Activated T-helper 1 cell treated with anti-CD3 and anti-CD28 coated beads, Interleukin-12 subunit alpha, Interleukin-12 subunit beta, Interleukin-2, Interleukin-4 antibody, amounts not matched to agents 30 ng/mL and 10 ng/mL and 1 ng/mL, durations not matched to agents 14 hours and 24 hours and 36 hours (primary cell): Measurements from ENCODE around the gene LHPP. TPM values are rescaled to one million over a fixed set of nuclear protein-coding genes. Genes with fewer than 3 reads are reported as not detected.

Source experiments
- DNase-seq: peaks from one replicate; pipeline ENCODE4 v3.0.0; 2021; ENCODE audit warnings: low spot score
- H3K27ac Mint-ChIP-seq: one replicate; pipeline ENCODE4 v1.8.0; 2021; ENCODE audit warnings: mild to moderate bottlenecking, mixed read lengths
- H3K27me3 Mint-ChIP-seq: one replicate; pipeline ENCODE4 v1.8.0; 2022; ENCODE audit warnings: mild to moderate bottlenecking, moderate library complexity, mixed read lengths; ENCODE audit not compliant: insufficient read depth
- H3K36me3 Mint-ChIP-seq: one replicate; pipeline ENCODE4 v1.8.0; 2021; ENCODE audit warnings: low read depth, mixed read lengths
- H3K4me1 Mint-ChIP-seq: one replicate; pipeline ENCODE4 v1.8.0; 2021; ENCODE audit warnings: low read depth, mixed read lengths
- H3K4me3 Mint-ChIP-seq: one replicate; pipeline ENCODE4 v1.8.0; 2021; ENCODE audit warnings: mild to moderate bottlenecking, moderate library complexity, mixed read lengths
- H3K9me3 Mint-ChIP-seq: one replicate; pipeline ENCODE4 v1.8.0; 2021; ENCODE audit warnings: mixed read lengths
- intact Hi-C: fragments of 100-400 bp; cut with micrococcal nuclease; formaldehyde crosslinking; loops from one replicate; pipeline ENCODE4 v1.15.1; 2024
- total RNA-seq: library from RNA; stranded (reverse); gene quantifications from 2 replicates; pipeline ENCODE4 v1.2.3, GENCODE V29; 2022

Gene LHPP
- total RNA-seq, 1 donor from 2014 or later: 5.0 TPM

DNA sequence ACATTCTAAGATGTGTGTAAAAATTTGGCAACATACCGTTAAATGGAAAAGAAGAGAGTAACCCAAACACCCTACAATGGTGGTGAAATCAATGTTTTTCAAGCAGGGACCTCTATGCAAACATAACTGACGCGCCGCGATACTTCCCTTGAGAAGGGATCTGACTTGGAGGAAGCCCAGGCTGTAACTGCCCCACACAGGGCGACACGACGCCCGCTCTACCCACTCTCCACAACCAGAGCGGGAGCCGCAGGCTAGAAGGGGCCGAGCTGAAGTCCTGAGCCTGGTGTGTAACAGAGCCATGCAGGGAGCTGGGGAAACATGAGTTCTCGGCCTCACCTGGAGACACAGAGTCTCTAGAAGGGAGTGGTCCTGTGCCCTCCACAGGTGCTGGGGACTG, 162.4 kb downstream of the LHPP start:
- H3K9me3 Mint-ChIP-seq: no peaks in the 10 kb centered on the region

DNA sequence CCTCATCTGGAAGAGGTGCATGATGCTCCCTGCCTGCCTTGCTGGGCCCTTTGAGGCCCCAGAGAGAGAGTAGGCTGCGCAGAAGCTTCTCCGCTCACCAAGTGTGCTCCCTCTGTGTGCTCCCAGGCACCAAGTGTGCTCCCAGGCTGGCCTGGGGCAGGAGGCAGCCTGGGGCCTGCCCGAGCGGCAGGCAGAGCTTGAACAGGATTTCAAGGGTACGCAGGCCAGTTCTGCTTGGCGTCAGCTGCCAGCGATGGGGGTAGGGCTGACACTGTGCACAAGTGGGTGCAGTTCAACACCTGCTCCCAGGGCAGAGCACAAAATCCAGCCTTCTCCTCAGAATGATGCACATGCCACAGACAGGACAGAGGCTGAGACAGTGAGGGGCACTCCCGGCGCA, 162.8 kb downstream of the LHPP start:
- Mint-ChIP-seq H3K4me1 (peaks cover 31% of the 10 kb centered on the region), H3K27me3 (peaks cover 10% of the 10 kb centered on the region), H3K36me3 (peaks cover 8% of the 10 kb centered on the region)

More for the DNA sequence above, 162.4 kb downstream of the LHPP start:
- H3K4me1 Mint-ChIP-seq: peaks cover 34% of the 10 kb centered on the region
- DNase-seq: no peak
- H3K27me3 Mint-ChIP-seq: peaks cover 10% of the 10 kb centered on the region
- H3K4me3 Mint-ChIP-seq: no peak overlapping the region
- H3K36me3 Mint-ChIP-seq: peaks cover 6% of the 10 kb centered on the region
- intact Hi-C loops: no loop called here
- H3K27ac Mint-ChIP-seq: no peak overlapping the region

DNA sequence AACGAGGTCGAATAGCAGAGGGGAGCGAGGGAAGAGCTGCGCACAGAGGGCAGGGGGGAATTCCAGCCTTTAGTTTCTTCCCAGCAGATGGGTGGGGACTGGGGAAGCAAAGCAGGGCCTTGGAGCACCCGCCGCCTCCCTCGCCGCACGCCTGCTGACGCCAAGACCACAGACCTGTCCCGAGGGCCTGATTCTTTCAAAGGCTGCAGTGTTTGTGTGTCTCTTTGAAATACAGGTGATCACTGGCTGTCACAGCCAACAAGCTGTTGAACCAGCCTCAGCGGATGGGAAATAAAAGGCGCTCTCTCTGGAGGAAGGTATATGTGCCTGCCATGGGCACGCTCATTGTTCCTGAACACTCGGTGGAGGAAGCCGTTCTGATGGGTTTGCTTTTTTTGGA, 163.3 kb downstream of the LHPP start:
- no peak overlapping the region for H3K4me3 Mint-ChIP-seq
- no peak for DNase-seq
- intact Hi-C loops: loop anchor here (5.0 kb wide), 1 partner anchor 167 kb away; the partner anchor contains the start of gene EEF1AKMT2
- peaks cover 9% of the 10 kb centered on the region for H3K36me3 Mint-ChIP-seq
- H3K27me3 Mint-ChIP-seq: peaks cover 10% of the 10 kb centered on the region
- H3K4me1 Mint-ChIP-seq: peaks cover 31% of the 10 kb centered on the region
- H3K9me3 Mint-ChIP-seq: no peaks in the 10 kb centered on the region
- H3K27ac Mint-ChIP-seq: no peak overlapping the region

More for the DNA sequence above, 162.8 kb downstream of the LHPP start:
- intact Hi-C loops: no loop called here
- Mint-ChIP-seq H3K9me3 (no peaks in the 10 kb centered on the region), H3K4me3 (no peak overlapping the region), H3K27ac (no peak overlapping the region)
- no peak for DNase-seq

DNA sequence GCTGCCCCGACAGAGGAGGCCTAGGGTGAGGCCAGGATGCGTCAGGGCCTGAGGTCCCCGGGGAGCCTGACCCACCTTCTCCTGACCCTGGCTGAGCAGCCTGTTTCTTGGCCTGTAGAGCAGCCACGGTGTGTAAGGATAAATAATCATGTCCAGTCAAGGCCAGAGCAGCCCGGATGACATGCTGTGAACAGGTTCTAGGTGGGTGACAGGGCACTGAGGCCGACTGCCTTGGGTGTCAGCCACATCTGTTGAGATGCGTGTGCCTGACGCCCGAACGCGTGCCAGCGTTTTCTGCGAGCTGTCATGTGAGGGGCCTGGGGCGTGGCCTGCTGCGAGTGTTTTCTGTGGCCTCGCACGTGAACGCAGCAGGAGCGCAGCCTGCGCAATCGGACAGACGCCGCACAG, 164.2 kb downstream of the LHPP start:
- Mint-ChIP-seq H3K4me3 (no peak overlapping the region), H3K27me3 (peaks cover 10% of the 10 kb centered on the region), H3K27ac (no peak overlapping the region), H3K4me1 (peaks cover 31% of the 10 kb centered on the region), H3K9me3 (no peaks in the 10 kb centered on the region), H3K36me3 (peaks cover 9% of the 10 kb centered on the region)
- DNase-seq: no peak
- intact Hi-C loops: loop anchor here (5.0 kb wide), 1 partner anchor 166 kb away; the partner anchor contains the start of gene EEF1AKMT2

- H3K27ac Mint-ChIP-seq: peak overlapping the region; percentile 45
- DNase-seq: peak; percentile 42
- peaks cover 31% of the 10 kb centered on the region for H3K4me1 Mint-ChIP-seq
- peak overlapping the region; percentile 42 for H3K4me3 Mint-ChIP-seq
- H3K36me3 Mint-ChIP-seq: peaks cover 9% of the 10 kb centered on the region
- H3K27me3 Mint-ChIP-seq: peaks cover 13% of the 10 kb centered on the region
- intact Hi-C loops: loop anchor here (1.0 to 5.0 kb wide), 6 partner anchors 13 to 165 kb away; partner anchors contain the start of gene EEF1AKMT2
- H3K9me3 Mint-ChIP-seq: no peaks in the 10 kb centered on the region
These were observed 165.2 kb downstream of the LHPP start for GRCh38 chr10:124626759-124627380.

DNA sequence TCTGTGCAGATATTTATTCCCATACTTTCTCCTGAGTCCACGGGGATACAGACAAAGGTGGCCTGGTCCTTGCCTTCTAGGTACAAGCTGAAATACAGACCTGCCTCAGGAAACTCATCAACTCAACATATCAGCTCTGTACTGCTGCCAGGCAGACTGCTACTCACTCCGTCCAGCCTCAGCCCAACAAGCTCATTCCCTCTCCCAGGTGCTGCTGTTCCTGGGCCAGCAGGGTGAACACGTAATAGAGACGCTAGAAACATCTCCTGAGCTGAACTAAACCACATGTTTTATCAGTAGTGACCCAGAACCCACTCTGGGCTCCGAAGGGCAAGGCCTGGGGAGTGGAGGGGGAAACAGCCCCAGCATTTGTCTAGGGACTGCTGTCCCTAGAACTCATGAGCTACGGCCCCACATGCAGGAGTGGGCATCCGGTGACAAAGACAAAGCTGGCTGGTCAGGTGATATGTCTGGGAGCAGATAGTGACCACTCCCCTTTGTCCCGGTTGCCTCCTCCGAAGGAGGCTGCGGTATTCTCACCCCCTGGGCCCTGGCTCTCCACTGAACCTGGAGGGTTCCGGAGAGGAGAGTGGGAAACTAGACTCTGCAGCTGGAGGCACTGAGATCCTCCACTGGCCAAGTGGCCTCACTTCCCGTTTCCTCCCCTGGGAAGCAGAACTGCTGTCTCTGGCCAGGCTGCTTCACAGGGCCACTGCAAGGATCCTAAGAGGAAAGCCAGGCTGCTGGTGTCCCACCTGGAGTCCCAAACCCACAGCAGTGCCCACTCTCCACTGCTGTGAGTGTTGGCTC, 166.4 kb downstream of the LHPP start:
- Mint-ChIP-seq H3K27ac (peak overlapping the region; percentile 48), H3K4me3 (no peak overlapping the region), H3K27me3 (peaks cover 13% of the 10 kb centered on the region), H3K4me1 (peaks cover 31% of the 10 kb centered on the region), H3K36me3 (peaks cover 9% of the 10 kb centered on the region), H3K9me3 (no peaks in the 10 kb centered on the region)
- intact Hi-C loops: loop anchor here (1.0 to 5.0 kb wide), 6 partner anchors 14 to 164 kb away; partner anchors contain the start of gene EEF1AKMT2
- no peak for DNase-seq

DNA sequence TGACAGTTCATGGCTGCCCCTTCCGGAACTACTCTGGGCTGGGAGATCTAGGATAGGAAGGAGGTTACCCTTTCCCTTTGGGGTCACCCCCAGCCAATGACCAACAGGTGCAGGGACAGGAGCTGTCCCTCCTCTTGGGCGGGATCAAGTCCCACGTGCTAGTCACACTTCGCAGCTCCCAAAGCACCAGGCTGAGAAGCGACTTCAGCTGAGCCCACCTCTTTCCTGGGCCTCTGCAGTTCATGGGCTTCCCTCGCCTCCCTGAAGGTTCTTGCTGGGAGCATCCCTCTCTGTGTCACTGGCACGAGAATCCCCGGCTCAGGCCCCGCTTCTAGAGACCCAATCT, 167.0 kb downstream of the LHPP start:
- H3K27me3 Mint-ChIP-seq: peaks cover 11% of the 10 kb centered on the region
- no peak overlapping the region for H3K27ac Mint-ChIP-seq
- peaks cover 31% of the 10 kb centered on the region for H3K4me1 Mint-ChIP-seq
- DNase-seq: no peak
- peaks cover 3% of the 10 kb centered on the region for H3K9me3 Mint-ChIP-seq
- intact Hi-C loops: loop anchor here (5.0 kb wide), 1 partner anchor 164 kb away; the partner anchor contains the start of gene EEF1AKMT2
- H3K4me3 Mint-ChIP-seq: no peak overlapping the region
- H3K36me3 Mint-ChIP-seq: peaks cover 14% of the 10 kb centered on the region

DNA sequence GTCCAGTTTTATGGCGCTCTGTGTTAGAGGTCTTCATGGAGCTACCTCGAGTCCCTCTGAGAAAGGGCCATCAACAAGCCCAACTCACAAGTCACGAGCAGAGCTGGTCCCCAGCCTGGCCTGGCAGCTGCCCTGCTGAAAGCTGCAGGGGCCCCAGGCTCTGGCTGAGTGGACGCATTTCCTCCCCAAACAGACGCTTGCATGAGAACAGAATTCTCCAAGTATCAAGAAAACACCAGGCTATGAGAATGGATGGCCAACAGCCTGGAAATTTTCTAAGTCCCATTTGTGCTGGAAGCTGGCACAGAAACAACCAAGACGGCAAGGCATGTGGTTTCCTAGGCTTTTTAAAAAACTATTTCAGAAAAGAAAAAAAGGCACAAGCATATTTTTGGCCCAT, 167.8 kb downstream of the LHPP start:
- H3K27me3 Mint-ChIP-seq: peaks cover 7% of the 10 kb centered on the region
- intact Hi-C loops: loop anchor here (5.0 kb wide), 1 partner anchor 163 kb away; the partner anchor contains the start of gene EEF1AKMT2

DNA sequence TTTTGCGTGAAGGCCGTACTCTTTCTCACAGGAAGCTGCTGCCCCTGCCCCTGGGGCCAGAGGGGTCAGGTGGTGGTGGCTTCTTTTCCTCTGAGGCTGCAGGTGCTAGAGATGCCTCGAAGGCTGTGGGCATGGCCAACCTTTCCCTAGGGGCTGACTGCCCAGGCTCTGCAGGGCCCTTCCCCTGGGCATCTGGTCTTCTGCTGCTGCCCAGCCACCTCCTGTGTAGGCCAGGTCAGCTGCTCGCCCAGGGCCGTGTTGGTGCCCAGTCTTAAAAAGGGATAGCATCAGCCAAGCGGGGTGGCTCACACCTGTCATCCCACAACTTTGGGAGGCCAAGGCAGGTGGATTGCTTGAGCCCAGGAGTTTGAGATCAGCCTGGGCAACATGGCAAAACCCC, 168.2 kb downstream of the LHPP start:
- Mint-ChIP-seq H3K27ac (no peak overlapping the region), H3K4me1 (peaks cover 28% of the 10 kb centered on the region), H3K27me3 (peaks cover 7% of the 10 kb centered on the region), H3K9me3 (peaks cover 14% of the 10 kb centered on the region), H3K36me3 (peaks cover 15% of the 10 kb centered on the region), H3K4me3 (no peak overlapping the region)
- DNase-seq: no peak
- intact Hi-C loops: loop anchor here (5.0 kb wide), 1 partner anchor 162 kb away; the partner anchor contains the start of gene EEF1AKMT2

More for the DNA sequence above, 167.8 kb downstream of the LHPP start:
- peaks cover 11% of the 10 kb centered on the region for H3K36me3 Mint-ChIP-seq
- DNase-seq: no peak
- peaks cover 31% of the 10 kb centered on the region for H3K4me1 Mint-ChIP-seq
- H3K4me3 Mint-ChIP-seq: no peak overlapping the region
- peaks cover 10% of the 10 kb centered on the region for H3K9me3 Mint-ChIP-seq
- H3K27ac Mint-ChIP-seq: no peak overlapping the region

DNA sequence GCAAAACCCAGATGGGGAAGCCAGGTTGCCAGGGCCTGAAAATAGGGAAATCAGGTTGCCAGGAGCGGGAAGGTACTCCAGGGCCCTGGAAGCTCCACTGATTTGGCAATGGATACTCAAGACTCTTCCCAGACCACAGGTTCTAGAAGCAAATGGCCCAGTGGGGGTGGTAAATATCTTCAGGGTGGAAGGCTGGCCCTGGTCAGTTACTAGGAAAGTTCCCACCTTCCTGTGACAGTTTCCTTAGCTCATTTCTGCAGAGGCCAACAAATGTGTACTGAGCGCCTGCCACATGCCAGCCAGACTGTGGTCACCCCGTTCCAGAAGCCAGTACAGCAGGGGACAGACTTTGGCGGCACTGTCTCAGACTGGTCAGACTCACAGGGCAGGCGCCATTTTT, 168.9 kb downstream of the LHPP start:
- DNase-seq: no peak
- H3K36me3 Mint-ChIP-seq: peaks cover 19% of the 10 kb centered on the region
- peaks cover 14% of the 10 kb centered on the region for H3K9me3 Mint-ChIP-seq
- H3K27ac Mint-ChIP-seq: no peak overlapping the region
- intact Hi-C loops: no loop called here
- no peak overlapping the region for H3K4me3 Mint-ChIP-seq
- peaks cover 5% of the 10 kb centered on the region for H3K27me3 Mint-ChIP-seq
- peaks cover 24% of the 10 kb centered on the region for H3K4me1 Mint-ChIP-seq

DNA sequence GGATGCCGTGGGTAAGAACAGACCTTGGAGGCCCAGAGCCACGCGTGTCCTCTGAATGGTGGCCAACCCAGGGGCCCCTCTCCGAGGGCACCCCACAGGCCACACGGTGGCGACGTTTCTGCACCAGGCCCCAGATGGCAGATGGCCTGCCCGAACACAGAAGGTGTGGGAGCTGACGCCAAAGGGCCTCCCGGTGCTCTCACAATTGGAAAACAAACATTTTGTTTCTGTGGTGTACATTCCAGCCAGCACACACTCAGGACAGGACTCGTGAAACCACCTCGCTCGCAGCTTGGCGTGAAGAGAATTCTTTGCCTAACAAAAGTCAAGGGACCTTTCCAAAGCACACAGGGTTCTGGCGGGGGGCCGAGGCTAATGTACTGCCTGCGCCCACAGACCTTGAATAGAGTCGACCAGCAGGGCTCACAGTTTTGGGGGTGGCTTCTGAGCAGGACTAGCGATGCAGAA, 170.5 kb downstream of the LHPP start:
- Mint-ChIP-seq H3K27ac (no peak overlapping the region), H3K4me3 (no peak overlapping the region), H3K4me1 (peaks cover 28% of the 10 kb centered on the region), H3K9me3 (peaks cover 14% of the 10 kb centered on the region), H3K36me3 (peaks cover 19% of the 10 kb centered on the region), H3K27me3 (peaks cover 5% of the 10 kb centered on the region)
- DNase-seq: no peak
- intact Hi-C loops: loop anchor here (1.0 kb wide), 1 partner anchor 109 kb away; no protein-coding TSS in a partner anchor

- H3K9me3 Mint-ChIP-seq: peaks cover 14% of the 10 kb centered on the region
- H3K4me1 Mint-ChIP-seq: peaks cover 28% of the 10 kb centered on the region
- intact Hi-C loops: loop anchor here (1.0 kb wide), 1 partner anchor 109 kb away; no protein-coding TSS in a partner anchor
- no peak overlapping the region for H3K27ac Mint-ChIP-seq
- DNase-seq: no peak
- peaks cover 5% of the 10 kb centered on the region for H3K27me3 Mint-ChIP-seq
- no peak overlapping the region for H3K4me3 Mint-ChIP-seq
- H3K36me3 Mint-ChIP-seq: peaks cover 19% of the 10 kb centered on the region
These were observed 170.9 kb downstream of the LHPP start for GRCh38 chr10:124632566-124632965.
